ENCODE results near the gene STK36.

GRCh38 chr2:218732052-218732760 is 60.3 kb downstream of the STK36 start:
- TF ChIP-seq POLR2AphosphoS5 (IDR thresholded peaks at IDR 0.05; ENCODE audit: low read depth, low read length), result no peak
- no peak for TF ChIP-seq TAF1 (IDR thresholded peaks at IDR 0.05; ENCODE audit: borderline replicate concordance, insufficient read depth, low read length)
- no peak for TF ChIP-seq SIN3A (IDR thresholded peaks at IDR 0.05; ENCODE audit: borderline replicate concordance, insufficient read depth, low read length)
- TF ChIP-seq REST (IDR thresholded peaks at IDR 0.05; ENCODE audit: insufficient read depth in 1 of 2, low read depth in 2 of 2, low read length in 2 of 2), result no peak

Measured in PFSK-1 (cell line).